Natural killer cell (primary cell): ENCODE results near the gene SCN1A. TPM values are rescaled to one million over a fixed set of nuclear protein-coding genes. Genes with fewer than 3 reads are reported as not detected.

Experiments
- ATAC-seq, 3 donors: fragments of 150-1000 bp in 2 of 3; fragments of 200-7000 bp in 1 of 3; cut with Tn5 transposase; 1 replicate in 1 of 3; 2 replicates in 2 of 3; pipeline ENCODE4 v1.10.0; 2021; ENCODE audit warnings: mild to moderate bottlenecking in 2 of 3, moderate library complexity in 2 of 3
- DNase-seq, 2 donors: peaks; one replicate each; pipeline versions ENCODE4 v3.0.0 to v3.0.0-alpha.2; 2013 to 2021; ENCODE audit warnings: mixed read lengths in 1 of 2
- H3K27ac ChIP-seq: one replicate; pipeline ENCODE4 v1.5.1; 2013; ENCODE audit warnings: mild to moderate bottlenecking, low read length
- H3K27me3 ChIP-seq: one replicate; pipeline ENCODE4 v1.6.1; 2013; ENCODE audit warnings: low read length; ENCODE audit not compliant: control insufficient read depth, insufficient read depth
- H3K36me3 ChIP-seq: one replicate; pipeline ENCODE4 v1.6.1; 2013; ENCODE audit warnings: low read length; ENCODE audit not compliant: control insufficient read depth, insufficient read depth
- H3K4me1 ChIP-seq: one replicate; pipeline ENCODE4 v1.6.1; 2013; ENCODE audit warnings: low read length; ENCODE audit not compliant: control insufficient read depth, insufficient read depth
- H3K4me3 ChIP-seq: one replicate; pipeline ENCODE4 v1.5.1; 2013; ENCODE audit warnings: low read length
- H3K9me3 ChIP-seq: one replicate; pipeline ENCODE4 v1.6.1; 2013; ENCODE audit warnings: low read length; ENCODE audit not compliant: control insufficient read depth, insufficient read depth
- H3K27ac Mint-ChIP-seq, 2 donors: one replicate each; pipeline ENCODE4 v1.8.0; 2022; ENCODE audit warnings: mild to moderate bottlenecking in 2 of 2, mixed read lengths in 2 of 2, moderate library complexity in 1 of 2
- H3K27me3 Mint-ChIP-seq, 2 donors: one replicate each; pipeline ENCODE4 v1.8.0; 2022; ENCODE audit warnings: low read depth in 2 of 2, mixed read lengths in 2 of 2
- H3K36me3 Mint-ChIP-seq: one replicate; pipeline ENCODE4 v1.8.0; 2022; ENCODE audit warnings: mixed read lengths
- H3K4me1 Mint-ChIP-seq, 2 donors: one replicate each; pipeline ENCODE4 v1.8.0; 2022; ENCODE audit warnings: mixed read lengths in 2 of 2
- H3K4me3 Mint-ChIP-seq: one replicate; pipeline ENCODE4 v1.8.0; 2022; ENCODE audit warnings: mild to moderate bottlenecking, moderate library complexity, mixed read lengths
- H3K9me3 Mint-ChIP-seq, 2 donors: one replicate each; pipeline ENCODE4 v1.8.0; 2022; ENCODE audit warnings: mixed read lengths in 2 of 2
- WGBS: methylation state at CpG from one replicate; pipeline ENCODE4 v1.1.7; 2013; ENCODE audit warnings: missing lambda C conversion rate; ENCODE audit not compliant: insufficient coverage; 5-methylcytosine and 5-hydroxymethylcytosine counted together
- intact Hi-C: fragments of 100-400 bp; cut with micrococcal nuclease; formaldehyde crosslinking; loops from one replicate; pipeline ENCODE4 v1.14.2; 2022
- total RNA-seq, 4 donors: library from RNA; stranded (reverse); fragments of 120-200 nt in 1 of 4; gene quantifications; one replicate each; pipeline versions ENCODE4 v1.2.3 to v1.2.4, GENCODE V29; 2013 to 2022
- TF ChIP-seq, protein P1 (sequence below): fragments of 200-600 bp; IDR thresholded peaks from one replicate; pipeline ENCODE4 v1.8.0; 2022; ENCODE audit warnings: antibody characterized with exemption

SCN1A gene
- total RNA-seq, 3 donors from 2014 or later (not counting 1 experiment from before 2014, with no cell fraction given): not detected

DNA sequence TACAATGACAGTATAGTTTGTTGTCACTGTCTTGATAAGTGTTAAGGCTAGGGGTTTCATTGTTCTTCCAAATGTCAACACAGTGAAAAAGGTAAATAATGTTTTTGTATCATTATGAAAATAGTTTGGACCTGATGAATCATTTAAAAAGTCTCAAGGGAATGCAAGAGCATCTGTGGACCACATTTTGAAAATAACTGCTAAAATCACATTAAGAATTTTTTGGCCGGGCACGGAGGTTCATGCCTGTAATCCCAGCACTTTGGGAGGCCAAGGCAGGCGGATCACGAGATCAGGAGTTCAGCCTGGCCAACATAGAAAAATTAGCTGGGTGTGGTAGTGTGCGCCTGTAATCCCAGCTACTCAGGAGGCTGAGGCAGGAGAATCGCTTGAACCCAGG lies 10.3 kb downstream of the SCN1A start:
- Mint-ChIP-seq H3K27ac (no peak overlapping the region), H3K4me3 (no peak overlapping the region), H3K9me3 (no peaks in the 10 kb centered on the region), H3K36me3 (no peaks in the 10 kb centered on the region), H3K27me3 (no peaks in the 10 kb centered on the region), H3K4me1 (no peaks in the 10 kb centered on the region)
- intact Hi-C loops: no loop called here
- Histone ChIP-seq H3K4me3 (no peak overlapping the region), H3K36me3 (no peaks in the 10 kb centered on the region), H3K4me1 (no peaks in the 10 kb centered on the region), H3K27me3 (no peaks in the 10 kb centered on the region), H3K27ac (no peak overlapping the region), H3K9me3 (no peaks in the 10 kb centered on the region)
- 85% methylated on average over 6 of the region's 6 CpGs for WGBS
- TF ChIP-seq, protein P1, sequence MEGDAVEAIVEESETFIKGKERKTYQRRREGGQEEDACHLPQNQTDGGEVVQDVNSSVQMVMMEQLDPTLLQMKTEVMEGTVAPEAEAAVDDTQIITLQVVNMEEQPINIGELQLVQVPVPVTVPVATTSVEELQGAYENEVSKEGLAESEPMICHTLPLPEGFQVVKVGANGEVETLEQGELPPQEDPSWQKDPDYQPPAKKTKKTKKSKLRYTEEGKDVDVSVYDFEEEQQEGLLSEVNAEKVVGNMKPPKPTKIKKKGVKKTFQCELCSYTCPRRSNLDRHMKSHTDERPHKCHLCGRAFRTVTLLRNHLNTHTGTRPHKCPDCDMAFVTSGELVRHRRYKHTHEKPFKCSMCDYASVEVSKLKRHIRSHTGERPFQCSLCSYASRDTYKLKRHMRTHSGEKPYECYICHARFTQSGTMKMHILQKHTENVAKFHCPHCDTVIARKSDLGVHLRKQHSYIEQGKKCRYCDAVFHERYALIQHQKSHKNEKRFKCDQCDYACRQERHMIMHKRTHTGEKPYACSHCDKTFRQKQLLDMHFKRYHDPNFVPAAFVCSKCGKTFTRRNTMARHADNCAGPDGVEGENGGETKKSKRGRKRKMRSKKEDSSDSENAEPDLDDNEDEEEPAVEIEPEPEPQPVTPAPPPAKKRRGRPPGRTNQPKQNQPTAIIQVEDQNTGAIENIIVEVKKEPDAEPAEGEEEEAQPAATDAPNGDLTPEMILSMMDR: no peak
- no peak for ATAC-seq
- no peak for DNase-seq

DNA sequence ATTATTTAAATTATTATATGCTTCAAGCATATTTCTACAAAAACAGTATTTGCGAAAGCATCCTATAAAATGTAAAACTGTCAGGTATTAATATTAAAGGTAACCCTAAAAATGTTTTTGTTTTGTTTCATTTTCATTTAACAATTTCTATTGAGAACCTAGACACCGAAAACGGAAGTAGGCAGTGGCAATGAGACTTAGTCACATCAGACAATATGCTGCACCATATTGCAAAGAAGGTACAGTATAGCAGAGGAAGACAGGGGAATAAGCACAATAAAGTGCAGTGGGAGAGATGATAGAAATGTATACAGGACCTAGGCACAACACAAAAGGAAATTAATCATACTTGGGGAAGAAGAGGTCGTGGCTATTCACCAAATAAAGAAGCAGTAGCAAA lies 12.2 kb downstream of the SCN1A start:
- intact Hi-C loops: no loop called here
- H3K36me3 ChIP-seq: no peaks in the 10 kb centered on the region
- H3K27ac ChIP-seq: no peak overlapping the region
- TF ChIP-seq, protein P1: no peak
- ATAC-seq (no peak), DNase-seq (no peak)
- no peaks in the 10 kb centered on the region for H3K9me3 ChIP-seq
- no peaks in the 10 kb centered on the region for H3K4me1 Mint-ChIP-seq
- H3K9me3 Mint-ChIP-seq: no peaks in the 10 kb centered on the region
- H3K4me1 ChIP-seq: no peaks in the 10 kb centered on the region
- no peaks in the 10 kb centered on the region for H3K27me3 ChIP-seq
- H3K27ac Mint-ChIP-seq: no peak overlapping the region
- 88% methylated on average over 3 of the region's 4 CpGs for WGBS
- no peak overlapping the region for H3K4me3 ChIP-seq
- no peaks in the 10 kb centered on the region for H3K36me3 Mint-ChIP-seq
- no peak overlapping the region for H3K4me3 Mint-ChIP-seq
- no peaks in the 10 kb centered on the region for H3K27me3 Mint-ChIP-seq

DNA sequence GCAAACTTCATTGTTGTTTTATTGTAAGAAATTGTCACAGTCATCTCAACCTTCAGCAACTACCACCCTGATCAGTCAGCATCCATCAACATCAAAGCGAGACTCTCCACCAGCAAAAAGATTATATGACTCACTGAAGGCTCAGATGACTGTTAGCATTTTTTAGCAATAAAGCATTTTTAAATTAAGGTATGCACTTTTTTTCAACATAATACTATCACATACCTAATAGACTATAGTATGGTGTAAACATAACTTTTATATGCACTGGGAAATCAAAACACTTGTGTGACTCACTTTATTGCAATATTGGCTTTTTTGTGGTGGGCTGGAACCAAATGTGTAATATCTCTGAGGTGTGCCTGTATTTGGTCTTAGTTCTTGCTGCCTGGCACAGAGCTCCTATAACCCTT lies 15.6 kb downstream of the SCN1A start:
- H3K4me3 ChIP-seq: no peak overlapping the region
- TF ChIP-seq, protein P1: no peak
- H3K4me1 ChIP-seq: no peaks in the 10 kb centered on the region
- H3K27ac ChIP-seq: no peak overlapping the region
- WGBS: no CpG with 5 or more reads among the region's 1 CpG
- Mint-ChIP-seq H3K4me3 (no peak overlapping the region), H3K4me1 (no peaks in the 10 kb centered on the region), H3K36me3 (no peaks in the 10 kb centered on the region), H3K27ac (no peak overlapping the region), H3K9me3 (no peaks in the 10 kb centered on the region), H3K27me3 (no peaks in the 10 kb centered on the region)
- no peaks in the 10 kb centered on the region for H3K27me3 ChIP-seq
- ATAC-seq (no peak), DNase-seq (no peak)
- H3K9me3 ChIP-seq: no peaks in the 10 kb centered on the region
- no peaks in the 10 kb centered on the region for H3K36me3 ChIP-seq
- intact Hi-C loops: no loop called here

DNA sequence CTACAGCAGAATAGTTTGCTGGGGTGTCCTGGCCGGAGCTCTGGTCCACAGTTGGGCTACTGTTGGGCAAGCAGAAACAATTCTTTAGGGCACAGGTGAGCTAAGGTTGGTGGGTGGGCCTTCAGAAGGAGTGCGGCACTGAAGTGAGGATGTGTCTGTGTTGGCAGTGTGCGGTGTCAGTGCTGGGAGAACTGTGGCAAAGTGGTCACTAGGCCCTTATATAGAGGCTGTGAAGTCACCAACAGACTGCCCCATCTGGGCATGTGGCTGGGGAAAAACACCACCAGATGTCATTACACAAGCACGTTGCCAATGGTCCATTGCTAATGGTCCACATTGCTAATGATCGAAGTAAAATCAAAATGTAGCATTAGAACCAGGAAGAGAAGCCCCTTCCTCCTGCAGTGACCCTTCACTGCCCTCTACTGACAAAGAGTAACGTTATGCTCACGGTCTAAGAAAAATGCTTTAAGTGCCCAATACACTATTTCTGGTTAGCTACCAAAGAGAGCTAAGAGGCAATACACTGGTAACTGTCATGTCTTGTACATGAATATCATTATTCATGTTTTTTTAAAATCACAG lies 21.3 kb downstream of the SCN1A start:
- ATAC-seq (peak in 1 of 3 donors; percentile 44), DNase-seq (peak in 1 of 2 donors; percentile 4)
- WGBS: 56% methylated on average over 7 of the region's 7 CpGs
- intact Hi-C loops: no loop called here
- Mint-ChIP-seq H3K4me1 (no peaks in the 10 kb centered on the region), H3K27ac (no peak overlapping the region), H3K36me3 (no peaks in the 10 kb centered on the region), H3K27me3 (no peaks in the 10 kb centered on the region), H3K9me3 (no peaks in the 10 kb centered on the region), H3K4me3 (no peak overlapping the region)
- Histone ChIP-seq H3K4me3 (no peak overlapping the region), H3K9me3 (no peaks in the 10 kb centered on the region), H3K27ac (no peak overlapping the region), H3K36me3 (no peaks in the 10 kb centered on the region), H3K4me1 (no peaks in the 10 kb centered on the region), H3K27me3 (no peaks in the 10 kb centered on the region)
- TF ChIP-seq, protein P1: no peak
